Hippocampal formation (tissue), 2 donors: Measurements from ENCODE around the gene NUTM2G.
"Not testable (repeated sequence)": the region's sequence is repeated elsewhere in the genome, so short reads cannot be mapped to it uniquely, and the experiment has no call there.

Experiments
- DNase-seq, 2 donors: peaks; one replicate each; lab custom pipeline; 2025; lab: John Stamatoyannopoulos, UW

The NUTM2G gene

GRCh38 chr9:96942181-96942580, 13.5 kb downstream of the NUTM2G start:
- not testable (repeated sequence) for DNase-seq

GRCh38 chr9:96949346-96949745, 20.7 kb downstream of the NUTM2G start:
- DNase-seq = not testable (repeated sequence)

GRCh38 chr9:96950539-96950938, 21.9 kb downstream of the NUTM2G start:
- not testable (repeated sequence) for DNase-seq

GRCh38 chr9:96967591-96967990, 38.9 kb downstream of the NUTM2G start:
- not testable (repeated sequence) for DNase-seq

DNA sequence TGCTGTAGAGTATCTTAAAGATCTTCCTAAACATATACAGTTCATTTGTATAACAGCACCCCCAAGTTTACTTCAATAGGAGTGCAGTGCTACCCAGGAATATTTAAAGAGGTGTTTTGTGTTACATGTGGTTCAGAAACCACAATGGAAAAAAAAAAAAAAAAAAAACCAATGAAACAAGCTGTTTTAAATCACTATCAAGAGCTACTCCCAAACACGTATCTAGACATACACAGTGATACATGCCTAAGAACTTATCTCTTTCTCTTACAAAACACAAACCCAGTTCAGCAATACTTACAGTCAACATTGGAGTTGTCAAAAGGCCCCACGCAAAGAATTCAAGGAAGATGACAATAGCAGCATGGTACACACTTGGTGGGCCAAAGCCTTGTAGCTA, 43.9 kb downstream of the NUTM2G start:
- not testable (repeated sequence) for DNase-seq

GRCh38 chr9:96974037-96974436, 45.4 kb downstream of the NUTM2G start:
- not testable (repeated sequence) for DNase-seq

DNA sequence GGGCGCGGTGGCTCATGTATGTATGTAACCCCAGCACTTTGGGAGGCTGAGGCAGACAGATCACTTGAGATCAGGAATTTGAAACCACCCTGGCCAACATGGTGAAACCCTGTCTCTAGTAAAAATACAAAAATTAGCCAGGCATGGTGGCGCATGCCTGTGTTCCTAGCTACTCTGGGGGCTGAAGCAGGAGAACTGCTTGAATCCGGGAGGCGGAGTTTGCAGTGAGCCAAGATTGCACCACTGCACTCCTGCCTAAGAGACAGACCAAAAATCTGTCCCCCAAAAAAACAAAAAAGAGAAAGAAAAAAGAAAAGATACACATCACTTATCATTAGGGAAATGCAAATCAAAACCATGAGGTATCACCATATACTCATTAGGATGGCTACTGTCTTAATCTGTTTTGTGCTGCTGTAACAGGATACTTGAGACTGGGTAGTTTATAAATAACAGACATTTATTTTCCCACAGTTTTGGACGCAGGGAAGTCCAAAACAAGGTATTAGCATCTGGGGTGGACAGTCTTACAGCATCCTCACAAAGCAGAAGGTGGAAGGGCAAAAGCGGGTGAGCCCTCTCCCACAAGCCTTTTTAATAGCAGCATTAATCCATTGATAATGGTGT, 55.0 kb downstream of the NUTM2G start:
- DNase-seq = not testable (repeated sequence)

DNA sequence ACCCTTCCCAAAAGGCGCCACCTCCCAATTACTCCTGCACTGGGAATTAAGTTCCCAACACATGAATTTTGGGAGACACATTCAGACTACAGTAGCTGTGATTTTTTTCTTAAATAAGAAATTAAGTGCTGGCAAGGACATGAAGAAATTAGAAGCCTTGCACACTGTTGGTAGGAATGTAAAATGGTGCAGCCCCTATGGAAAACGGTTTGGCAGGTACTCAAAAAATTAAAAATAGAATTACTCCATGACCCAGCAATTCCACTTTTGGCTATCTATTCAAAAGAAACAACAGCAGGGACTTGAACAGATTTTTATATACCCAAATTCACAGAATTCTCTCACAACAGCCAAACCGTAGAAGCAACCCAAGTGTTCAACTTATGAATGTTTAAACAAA, 55.5 kb downstream of the NUTM2G start:
- DNase-seq = not testable (repeated sequence)

DNA sequence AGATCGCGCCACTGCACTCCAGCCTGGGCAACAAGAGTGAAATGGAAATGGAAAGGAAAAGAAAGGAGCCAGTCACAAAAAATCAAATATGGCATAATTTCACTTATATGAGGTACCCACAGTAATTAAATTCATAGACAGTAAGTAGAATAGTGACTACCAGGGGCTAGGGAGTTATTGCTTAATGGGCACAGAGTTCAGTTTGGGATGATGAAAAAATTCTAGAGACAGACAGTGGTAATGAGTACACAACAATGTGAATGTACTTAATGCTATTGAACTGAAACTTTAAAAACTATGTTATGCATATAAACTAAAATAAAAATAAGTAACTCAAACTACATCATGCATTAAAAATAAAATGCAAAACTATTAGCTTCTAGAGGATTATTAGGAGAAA, 56.2 kb downstream of the NUTM2G start:
- DNase-seq = not testable (repeated sequence)
